Mesothelial cell of epicardium (in vitro differentiated cells): ENCODE measurements around the gene CASQ2. TPM values are rescaled to one million over a fixed set of nuclear protein-coding genes. Genes with fewer than 3 reads are reported as not detected.
A peak's percentile ranks its signal among the peaks of the same experiment; 100 is the strongest.
"Not testable (repeated sequence)": the region's sequence is repeated elsewhere in the genome, so short reads cannot be mapped to it uniquely, and the experiment has no call there.

Experiments used
- DNase-seq, 2 experiments: peaks; one replicate each; pipeline ENCODE4 v3.0.0; 2021; ENCODE audit warnings: low spot score in 2 of 2; ENCODE audit not compliant: unreplicated experiment in 2 of 2
- H3K27ac Mint-ChIP-seq: 2 replicates; pipeline ENCODE4 v1.8.0; 2021; ENCODE audit warnings: mixed read lengths
- H3K27me3 Mint-ChIP-seq: 2 replicates; pipeline ENCODE4 v1.8.0; 2021; ENCODE audit warnings: low read depth, mixed read lengths
- H3K36me3 Mint-ChIP-seq: 2 replicates; pipeline ENCODE4 v1.8.0; 2021; ENCODE audit warnings: mixed read lengths
- H3K4me1 Mint-ChIP-seq: 2 replicates; pipeline ENCODE4 v1.8.0; 2021; ENCODE audit warnings: mixed read lengths
- H3K4me3 Mint-ChIP-seq: 2 replicates; pipeline ENCODE4 v1.8.0; 2021; ENCODE audit warnings: mild to moderate bottlenecking, moderate library complexity, mixed read lengths
- H3K9me3 Mint-ChIP-seq: 2 replicates; pipeline ENCODE4 v1.8.0; 2021; ENCODE audit warnings: mixed read lengths
- CTCF ChIP-seq: fragments of 200-600 bp; sonication (generic); IDR thresholded peaks from one replicate; pipeline ENCODE4 v1.5.0; 2021; ENCODE audit warnings: antibody characterized with exemption; ENCODE audit not compliant: unreplicated experiment
- total RNA-seq: library from RNA; stranded (reverse); gene quantifications from 3 replicates; pipeline ENCODE4 v1.2.1, GENCODE V29; 2021

CASQ2 gene
- total RNA-seq, 1 donor from 2014 or later, result 0.13 TPM

GRCh38 chr1:115781343-115781742 lies 12.8 kb upstream of the CASQ2 start:
- TF ChIP-seq CTCF, result no peak
- Mint-ChIP-seq H3K27ac (no peak overlapping the region), H3K36me3 (no peaks in the 10 kb centered on the region), H3K9me3 (peaks cover 4% of the 10 kb centered on the region), H3K4me3 (no peak overlapping the region), H3K27me3 (no peaks in the 10 kb centered on the region), H3K4me1 (peaks cover 15% of the 10 kb centered on the region)
- DNase-seq, result no peak

- H3K27me3 Mint-ChIP-seq, H3K9me3 Mint-ChIP-seq, H3K36me3 Mint-ChIP-seq, H3K4me3 Mint-ChIP-seq, DNase-seq, H3K27ac Mint-ChIP-seq: not testable (repeated sequence)
- peaks cover 15% of the 10 kb centered on the region for H3K4me1 Mint-ChIP-seq
Observed at GRCh38 chr1:115780655-115781054, 12.1 kb upstream of the CASQ2 start.

GRCh38 chr1:115779075-115779474 lies 10.6 kb upstream of the CASQ2 start:
- not testable (repeated sequence) for H3K27me3 Mint-ChIP-seq, H3K4me3 Mint-ChIP-seq, H3K9me3 Mint-ChIP-seq

GRCh38 chr1:115771847-115772457 lies 3.4 kb upstream of the CASQ2 start:
- Mint-ChIP-seq H3K4me1 (peaks cover 13% of the 10 kb centered on the region), H3K36me3 (no peaks in the 10 kb centered on the region), H3K4me3 (peak overlapping the region; percentile 16), H3K27me3 (no peaks in the 10 kb centered on the region), H3K27ac (peak overlapping the region; percentile 92), H3K9me3 (no peaks in the 10 kb centered on the region)
- TF ChIP-seq CTCF, result peak; percentile 71
- peak in 1 of 2 experiments; percentile 62 for DNase-seq

More at GRCh38 chr1:115779075-115779474, 10.6 kb upstream of the CASQ2 start:
- DNase-seq, H3K27ac Mint-ChIP-seq, H3K36me3 Mint-ChIP-seq: not testable (repeated sequence)
- H3K4me1 Mint-ChIP-seq, result peaks cover 15% of the 10 kb centered on the region

GRCh38 chr1:115771094-115771846 lies 2.8 kb upstream of the CASQ2 start:
- Mint-ChIP-seq H3K27ac (peak overlapping the region; percentile 92), H3K4me3 (peak overlapping the region; percentile 16)
- DNase-seq, result no peak

GRCh38 chr1:115767403-115767802 lies 1.1 kb downstream of the CASQ2 start:
- peaks cover 18% of the 10 kb centered on the region for H3K4me1 Mint-ChIP-seq

More at GRCh38 chr1:115771094-115771846, 2.8 kb upstream of the CASQ2 start:
- no peaks in the 10 kb centered on the region for H3K36me3 Mint-ChIP-seq
- peaks cover 13% of the 10 kb centered on the region for H3K4me1 Mint-ChIP-seq
- no peaks in the 10 kb centered on the region for H3K27me3 Mint-ChIP-seq
- TF ChIP-seq CTCF, result no peak
- no peaks in the 10 kb centered on the region for H3K9me3 Mint-ChIP-seq

More at GRCh38 chr1:115767403-115767802, 1.1 kb downstream of the CASQ2 start:
- H3K36me3 Mint-ChIP-seq, result no peaks in the 10 kb centered on the region
- TF ChIP-seq CTCF, result no peak
- no peak overlapping the region for H3K4me3 Mint-ChIP-seq
- H3K27ac Mint-ChIP-seq, result no peak overlapping the region
- no peaks in the 10 kb centered on the region for H3K27me3 Mint-ChIP-seq
- H3K9me3 Mint-ChIP-seq, result no peaks in the 10 kb centered on the region
- no peak for DNase-seq
